GM23248 (cell line): ENCODE measurements around the gene OR4B1.

Experiments
- EZH2 ChIP-seq: fragments of 200-600 bp; sonication (generic); IDR thresholded peaks from 2 replicates; pipeline ENCODE4 v1.6.1; 2018; ENCODE audit warnings: antibody characterized with exemption, mild to moderate bottlenecking; ENCODE audit not compliant: insufficient read depth, poor library complexity, severe bottlenecking
- EZH2phosphoT487 ChIP-seq: fragments of 200-600 bp; sonication (generic); IDR thresholded peaks from 2 replicates; pipeline ENCODE4 v1.6.1; 2018; ENCODE audit warnings: antibody characterized with exemption, moderate library complexity, mild to moderate bottlenecking, low read depth; ENCODE audit not compliant: insufficient read depth

- no peak for TF ChIP-seq EZH2phosphoT487
- no peak for TF ChIP-seq EZH2
Measured at GRCh38 chr11:48180627-48181026, 36.0 kb upstream of the OR4B1 start.
